ENCODE measurements around the gene HOXB1.

DNA sequence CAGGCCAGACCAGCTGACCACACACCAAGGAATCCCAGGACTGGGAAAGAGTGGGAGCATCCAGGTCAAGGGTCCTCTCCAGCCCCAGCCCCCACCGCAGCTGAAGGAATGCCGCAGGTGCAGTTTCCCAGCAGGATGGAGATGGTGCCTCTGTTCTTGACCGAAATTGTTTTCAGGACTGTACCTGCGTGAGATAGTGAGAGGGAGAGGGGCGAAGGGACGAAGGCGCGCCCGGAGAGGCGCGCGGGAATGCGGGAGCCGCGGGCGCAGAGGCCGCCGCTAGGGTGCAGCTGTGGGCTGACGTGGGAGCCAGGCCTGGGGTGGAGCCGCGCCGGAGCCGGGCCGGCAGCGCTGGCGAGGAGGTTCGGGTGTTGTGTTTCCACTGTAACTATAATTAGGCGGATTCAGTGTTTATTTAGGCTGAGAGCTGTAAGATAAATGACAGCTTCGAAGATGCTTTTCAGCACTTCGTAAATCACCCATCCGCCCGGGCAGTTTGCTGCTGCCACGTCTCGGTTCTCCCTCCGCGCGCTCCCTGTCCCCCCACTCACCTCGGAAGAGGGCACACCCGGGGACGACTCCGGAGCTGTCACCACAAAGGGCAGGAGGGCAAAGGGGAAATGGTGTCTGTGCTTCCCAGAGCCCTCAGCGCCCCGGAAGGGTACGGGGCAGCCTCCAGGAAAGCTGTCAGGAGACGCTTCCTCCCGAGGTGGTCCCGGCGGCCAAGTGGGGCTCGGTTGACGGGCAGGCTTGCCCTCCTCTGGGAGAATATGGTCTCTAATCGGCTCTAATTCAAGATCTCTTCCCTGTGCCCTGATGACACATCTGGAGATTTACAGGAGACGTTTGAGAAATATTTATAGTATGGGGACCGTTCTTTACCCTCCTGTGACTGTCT lies 38.2 kb downstream of the HOXB1 start:
- no peak for TF ChIP-seq GATA3 (IDR thresholded peaks at IDR 0.05; ENCODE audit: low read depth, low read length)
- TF ChIP-seq GATA2 (IDR thresholded peaks at IDR 0.05; ENCODE audit: low read depth, low read length) = no peak
